IPS-NIHi7 (cell line): ENCODE measurements around the gene IGFBP4.
A peak's percentile ranks its signal among the peaks of the same experiment; 100 is the strongest.

ENCODE experiments used
- DNase-seq: peaks from one replicate; pipeline ENCODE4 v3.0.0; 2012; ENCODE audit warnings: mixed read lengths; ENCODE audit errors: extremely low spot score

IGFBP4 gene

GRCh38 chr17:40456396-40456951 is 13.2 kb downstream of the IGFBP4 start:
- no peak for DNase-seq

- DNase-seq, result no peak
These were observed 14.1 kb downstream of the IGFBP4 start for GRCh38 chr17:40457369-40457768.

- DNase-seq, result no peak
These were observed 14.9 kb downstream of the IGFBP4 start for GRCh38 chr17:40457964-40458791.

- DNase-seq, result no peak
These were observed 15.7 kb downstream of the IGFBP4 start for GRCh38 chr17:40458851-40459482.

GRCh38 chr17:40459636-40460603 is 16.7 kb downstream of the IGFBP4 start:
- no peak for DNase-seq

GRCh38 chr17:40460604-40460967 is 17.3 kb downstream of the IGFBP4 start:
- DNase-seq, result no peak

- no peak for DNase-seq
These were observed 17.9 kb downstream of the IGFBP4 start for GRCh38 chr17:40460968-40461731.

- no peak for DNase-seq
These were observed 18.6 kb downstream of the IGFBP4 start for GRCh38 chr17:40461732-40462342.

GRCh38 chr17:40462343-40463121 is 19.3 kb downstream of the IGFBP4 start:
- no peak for DNase-seq

- peak; percentile 52 for DNase-seq
These were observed 19.9 kb downstream of the IGFBP4 start for GRCh38 chr17:40463122-40463550.

GRCh38 chr17:40464392-40464855 is 21.2 kb downstream of the IGFBP4 start:
- no peak for DNase-seq

GRCh38 chr17:40466298-40466971 is 23.2 kb downstream of the IGFBP4 start:
- DNase-seq, result no peak

GRCh38 chr17:40467281-40467867 is 24.1 kb downstream of the IGFBP4 start:
- DNase-seq, result no peak

GRCh38 chr17:40468560-40468959 is 25.3 kb downstream of the IGFBP4 start:
- no peak for DNase-seq

GRCh38 chr17:40469805-40470675 is 26.8 kb downstream of the IGFBP4 start:
- DNase-seq, result no peak

- no peak for DNase-seq
These were observed 27.9 kb downstream of the IGFBP4 start for GRCh38 chr17:40470932-40471828.
